HG02973 (cell line): ENCODE data around the gene NINJ2.

Experiments
- ATAC-seq: cut with Tn5 transposase; IDR thresholded peaks from one replicate; pipeline ENCODE4 v1.9.1; 2021; ENCODE audit warnings: moderate library complexity; ENCODE audit not compliant: unreplicated experiment

The NINJ2 gene

GRCh38 chr12:553216-554000 is 109.8 kb downstream of the NINJ2 start:
- ATAC-seq: no peak

DNA sequence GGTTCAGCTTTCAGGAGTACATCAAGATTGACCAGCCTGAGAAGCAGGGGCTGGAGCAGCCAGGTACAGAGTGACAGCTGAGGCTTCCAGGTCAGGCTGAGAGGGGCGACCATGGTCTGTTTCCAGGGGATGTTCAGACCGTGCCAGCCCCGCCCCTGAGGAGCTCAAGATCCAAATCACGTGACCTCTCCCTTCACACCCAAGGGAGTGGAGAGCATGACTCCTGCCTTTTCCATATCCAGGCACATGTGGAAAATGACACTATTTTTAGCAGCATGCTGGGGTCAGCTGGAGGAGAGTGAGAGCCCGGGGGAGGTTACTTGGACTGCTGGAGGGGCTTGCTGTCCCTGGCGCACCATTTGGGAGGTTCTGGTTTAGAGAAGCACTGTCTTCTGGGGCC is 110.8 kb downstream of the NINJ2 start:
- no peak for ATAC-seq

DNA sequence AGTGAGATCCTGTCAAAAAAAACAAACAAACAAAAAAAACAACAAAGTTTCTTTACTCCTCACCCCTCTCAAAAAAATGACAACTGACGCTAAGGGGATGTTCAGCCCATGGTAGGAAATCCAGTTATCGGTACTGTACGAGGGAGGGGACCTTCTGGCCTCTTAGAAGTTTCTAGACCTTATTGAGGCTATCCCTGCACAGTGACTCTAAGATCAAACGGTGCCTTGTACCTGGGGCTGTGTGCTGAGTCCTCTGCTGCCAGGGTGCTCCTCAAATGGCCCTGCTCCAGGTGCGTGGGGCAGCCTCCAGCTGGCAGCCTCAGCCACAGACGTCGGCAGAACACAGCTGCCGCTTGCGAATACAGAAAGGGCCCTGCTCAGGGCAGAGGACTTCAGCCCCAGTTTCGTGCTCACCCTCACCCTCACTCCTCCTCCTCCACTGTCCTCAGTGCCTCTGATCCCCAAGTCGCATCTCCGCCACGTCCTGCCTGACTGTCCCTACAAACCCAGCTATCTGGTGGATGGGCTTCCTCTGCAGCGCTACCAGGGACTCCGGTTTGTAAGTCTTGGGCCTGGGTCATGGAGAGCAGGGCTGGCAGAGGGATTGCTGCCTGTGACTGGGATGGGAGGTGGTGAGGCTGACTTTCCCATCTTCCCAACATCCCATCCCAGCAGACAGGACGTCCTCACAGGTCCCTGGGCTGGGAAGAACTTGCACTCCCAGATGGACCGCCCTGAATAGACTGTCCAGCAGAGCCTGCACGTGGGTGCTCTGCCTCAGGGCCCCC is 112.6 kb downstream of the NINJ2 start:
- no peak for ATAC-seq

- no peak for ATAC-seq
Observed at GRCh38 chr12:549476-550082, 113.7 kb downstream of the NINJ2 start.

DNA sequence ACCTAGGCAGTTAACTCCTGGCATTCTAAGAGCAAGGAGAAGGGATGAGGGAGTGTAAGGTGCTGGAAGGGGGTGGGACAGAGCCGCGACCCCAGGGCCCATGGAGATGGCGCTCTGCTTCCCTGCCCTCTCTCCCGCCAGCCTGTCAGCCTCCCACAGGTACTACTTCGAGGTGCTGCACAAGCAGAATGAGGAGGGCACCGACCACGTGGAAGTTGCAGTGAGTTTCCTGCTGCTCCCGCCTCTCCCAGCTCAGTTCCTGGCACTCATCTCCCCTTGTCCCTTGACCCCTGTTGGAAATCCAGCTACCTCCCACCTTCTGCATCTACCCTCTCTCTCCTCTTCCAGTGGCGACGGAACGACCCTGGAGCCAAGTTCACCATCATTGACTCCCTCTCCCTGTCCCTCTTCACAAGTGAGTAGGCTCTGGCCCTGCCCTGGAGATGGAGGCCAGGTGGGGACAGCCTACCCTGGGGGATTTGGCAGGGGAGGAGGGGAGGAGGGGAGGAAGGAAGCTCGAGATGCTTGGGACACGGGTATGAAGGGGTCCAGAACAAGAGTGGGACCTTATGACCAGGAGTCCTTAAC is 115.3 kb downstream of the NINJ2 start:
- no peak for ATAC-seq

DNA sequence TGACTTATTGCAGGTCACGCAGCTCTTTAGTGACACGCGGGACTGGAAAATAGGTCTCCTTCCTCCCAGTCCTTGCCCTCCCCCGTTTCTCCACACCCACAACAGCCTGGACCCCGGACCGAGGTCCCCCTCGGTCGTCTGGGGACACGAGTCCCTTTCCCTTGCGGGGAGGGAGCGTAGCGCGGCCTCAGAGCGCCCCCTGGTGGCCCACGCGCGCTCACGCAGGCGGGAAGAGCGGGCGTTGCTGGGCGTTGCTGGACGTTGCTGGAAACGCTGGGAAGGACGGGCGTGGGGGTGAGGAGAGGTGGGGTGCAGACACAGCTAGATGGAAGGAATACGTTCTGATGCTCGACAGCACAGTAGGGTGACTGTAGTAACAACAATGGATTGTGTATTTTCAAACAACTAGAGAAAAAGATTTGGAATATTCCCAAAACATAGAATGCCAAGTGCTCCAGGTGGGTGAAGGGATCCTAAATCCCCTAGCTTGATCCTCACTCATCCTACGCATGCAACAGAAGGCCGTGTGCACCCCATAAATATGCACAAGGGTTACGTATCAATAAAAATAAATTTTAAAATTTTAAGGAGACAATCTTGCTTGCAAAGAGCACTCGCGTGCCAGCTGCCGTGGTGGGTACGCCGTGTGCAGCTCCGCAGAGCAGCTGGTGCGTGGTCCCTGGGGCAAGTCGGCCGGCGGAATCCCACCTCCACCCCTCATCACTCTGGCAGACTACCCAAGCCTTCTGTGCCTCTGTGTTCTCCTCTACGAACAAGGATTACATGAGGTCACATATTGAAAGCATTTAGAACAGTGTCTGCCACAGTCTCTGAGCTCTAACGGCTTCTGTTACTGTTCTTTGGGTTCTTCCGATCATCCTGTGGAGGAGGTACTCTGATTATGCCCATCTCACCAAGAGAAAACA is 116.1 kb downstream of the NINJ2 start:
- ATAC-seq: no peak

GRCh38 chr12:546265-546919 is 116.9 kb downstream of the NINJ2 start:
- ATAC-seq: no peak

DNA sequence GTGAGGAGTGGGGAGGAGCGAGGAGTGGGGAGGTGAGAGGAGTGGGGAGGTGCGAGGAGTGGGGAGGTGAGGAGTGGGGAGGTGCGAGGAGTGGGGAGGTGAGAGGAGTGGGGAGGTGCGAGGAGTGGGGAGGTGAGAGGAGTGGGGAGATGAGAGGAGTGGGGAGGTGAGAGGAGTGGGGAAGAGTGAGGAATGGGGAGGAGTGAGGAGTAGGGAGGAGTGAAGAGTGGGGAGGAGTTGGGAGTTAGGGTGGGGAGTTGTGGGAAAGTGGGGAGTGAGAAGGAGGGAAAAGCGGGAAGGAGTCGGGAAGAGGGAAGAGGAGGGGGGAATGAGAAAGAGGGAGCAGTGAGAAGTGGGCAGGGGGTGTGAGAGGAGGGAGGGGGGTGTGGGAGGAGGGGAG is 117.4 kb downstream of the NINJ2 start:
- no peak for ATAC-seq

DNA sequence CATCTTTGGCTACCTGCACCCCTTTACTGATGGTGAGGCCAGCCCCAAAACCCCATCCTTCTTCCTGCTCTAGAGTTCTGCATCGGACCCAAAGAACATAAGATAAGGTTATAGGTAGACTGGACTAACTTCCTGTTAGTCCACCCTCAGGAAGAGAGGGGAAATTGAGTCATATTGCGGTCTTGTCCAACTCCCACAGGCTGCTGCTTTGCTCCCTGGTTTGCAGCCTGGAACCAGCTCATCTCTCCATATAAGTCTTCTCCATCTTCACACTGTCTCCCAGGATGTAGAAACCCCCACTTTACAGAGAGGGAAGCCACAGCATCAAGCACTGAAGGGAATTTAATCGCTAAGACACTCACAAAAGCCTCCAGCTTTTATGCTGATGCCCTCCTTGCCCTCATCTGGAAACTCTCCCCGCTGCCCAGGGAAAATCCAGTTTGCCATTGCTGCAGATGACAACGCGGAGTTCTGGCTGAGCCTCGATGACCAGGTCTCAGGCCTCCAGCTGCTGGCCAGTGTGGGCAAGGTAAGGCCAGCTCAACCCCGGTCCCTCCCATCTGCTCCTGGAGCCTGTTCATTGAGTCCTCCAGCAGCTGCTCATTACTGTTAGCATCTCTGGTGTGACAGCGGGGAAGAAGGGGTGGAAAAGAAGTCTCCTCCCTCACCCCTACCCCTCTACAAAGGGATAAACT is 118.2 kb downstream of the NINJ2 start:
- no peak for ATAC-seq

- no peak for ATAC-seq
Observed at GRCh38 chr12:544142-544541, 119.1 kb downstream of the NINJ2 start.

GRCh38 chr12:543114-543451 is 120.2 kb downstream of the NINJ2 start:
- no peak for ATAC-seq

DNA sequence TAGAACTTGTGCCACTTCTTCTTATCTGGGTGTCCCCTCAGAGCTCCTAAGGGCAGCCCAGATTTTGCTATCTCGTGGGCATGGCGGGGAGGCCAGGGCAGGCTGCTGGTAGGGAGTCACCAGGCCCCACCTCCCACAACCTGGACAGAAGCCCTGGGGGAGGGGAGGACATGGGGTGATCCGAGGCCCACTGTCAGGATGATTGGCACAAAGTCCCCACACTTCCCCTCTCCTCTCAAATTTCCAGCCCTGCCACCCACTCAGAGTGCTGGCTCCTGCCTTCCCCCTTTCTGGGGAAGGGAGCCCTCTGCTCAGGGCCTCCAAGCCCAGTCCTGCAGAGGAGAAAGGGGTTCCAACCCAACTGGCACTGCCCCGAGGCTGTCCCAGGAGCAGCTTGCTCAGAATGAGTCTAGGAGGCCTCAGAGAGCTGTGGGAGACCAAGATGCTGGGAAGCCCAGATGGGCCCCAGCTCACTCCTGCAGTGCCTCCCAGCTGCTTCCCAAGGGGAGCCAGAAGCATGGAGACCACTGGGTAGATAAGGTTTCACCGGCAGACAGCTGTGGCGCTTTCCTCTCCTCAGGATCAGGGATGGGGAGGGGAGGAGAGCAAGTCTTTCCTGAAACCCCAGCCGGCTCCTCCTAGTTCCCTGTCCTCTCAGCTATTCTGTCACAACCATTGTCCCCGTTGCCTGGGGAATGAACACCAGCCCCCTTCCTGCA is 120.7 kb downstream of the NINJ2 start:
- ATAC-seq: no peak

- ATAC-seq: no peak
Observed at GRCh38 chr12:541676-542324, 121.4 kb downstream of the NINJ2 start.

DNA sequence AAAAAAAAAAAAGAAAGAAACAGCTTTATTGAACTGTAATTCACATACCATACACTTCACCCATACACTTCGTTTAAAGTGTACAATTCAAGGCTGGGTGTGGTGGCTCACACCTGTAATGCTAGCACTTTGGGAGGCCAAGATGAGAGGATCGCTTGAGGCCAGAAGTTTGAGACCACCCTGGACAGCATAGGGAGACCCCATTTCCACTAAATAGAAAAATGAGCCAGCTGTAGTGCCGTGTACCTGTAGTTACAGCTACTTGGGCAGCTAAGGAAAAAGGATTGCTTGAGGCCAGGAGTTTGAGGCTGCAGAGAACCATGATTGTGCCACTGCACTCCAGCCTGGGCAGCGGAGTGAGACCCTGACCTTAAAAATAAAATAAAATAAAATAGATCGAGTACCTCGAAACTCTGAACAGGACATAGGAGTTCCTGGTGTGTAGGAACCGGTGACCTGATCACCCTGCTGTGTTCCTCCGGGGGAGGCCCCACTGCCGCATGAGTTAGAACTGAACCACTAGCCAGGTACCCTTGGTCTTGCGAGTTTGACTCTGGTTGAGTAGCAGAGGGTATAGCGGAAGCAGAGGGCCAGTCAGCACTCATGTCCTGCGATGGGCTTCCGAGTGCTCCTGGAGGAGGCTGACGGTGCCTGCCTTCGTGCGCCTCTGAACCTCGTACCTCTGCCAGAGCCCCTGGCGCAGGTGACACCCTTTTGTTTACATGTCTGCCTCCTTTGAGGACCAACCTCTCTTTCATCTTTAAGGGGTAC is 123.5 kb downstream of the NINJ2 start:
- ATAC-seq: no peak

DNA sequence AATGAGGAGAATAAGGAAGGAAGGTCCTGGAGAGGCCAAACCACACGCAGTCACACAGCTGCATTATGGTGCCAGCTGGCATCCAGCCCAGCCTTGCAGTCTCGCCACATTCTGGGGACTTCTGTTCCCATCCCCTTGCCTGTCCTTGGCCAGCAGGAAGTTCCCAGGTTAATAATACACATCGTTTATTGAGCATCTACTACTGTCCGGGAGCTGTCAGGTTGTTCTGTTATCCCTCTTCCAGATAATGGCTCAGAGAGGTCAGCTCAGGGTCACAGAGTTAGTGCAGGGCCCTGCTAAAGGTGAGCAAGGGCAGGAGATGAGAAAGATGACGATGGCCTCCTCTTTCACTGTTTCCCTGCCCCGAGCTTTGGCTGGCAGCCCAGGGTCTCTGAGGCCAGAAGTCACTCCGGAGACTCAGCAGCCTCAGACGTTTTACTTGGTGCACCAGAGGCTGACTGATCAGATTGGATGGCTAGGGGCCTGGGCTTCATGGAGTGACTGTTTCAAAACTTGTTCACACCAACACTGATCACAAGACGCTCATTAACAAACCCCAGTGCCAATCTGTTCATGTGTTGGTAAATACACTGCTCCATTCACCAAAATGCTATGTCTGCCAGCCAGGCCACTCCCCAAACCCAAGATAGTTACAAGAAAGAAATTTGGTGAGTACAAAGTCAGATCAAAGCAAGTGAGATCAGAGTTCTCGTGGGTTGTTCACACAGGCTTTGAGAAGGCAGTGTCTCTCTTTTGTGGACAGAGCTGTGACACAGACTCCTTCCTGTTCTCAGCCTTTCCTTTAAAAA is 124.3 kb downstream of the NINJ2 start:
- no peak for ATAC-seq

DNA sequence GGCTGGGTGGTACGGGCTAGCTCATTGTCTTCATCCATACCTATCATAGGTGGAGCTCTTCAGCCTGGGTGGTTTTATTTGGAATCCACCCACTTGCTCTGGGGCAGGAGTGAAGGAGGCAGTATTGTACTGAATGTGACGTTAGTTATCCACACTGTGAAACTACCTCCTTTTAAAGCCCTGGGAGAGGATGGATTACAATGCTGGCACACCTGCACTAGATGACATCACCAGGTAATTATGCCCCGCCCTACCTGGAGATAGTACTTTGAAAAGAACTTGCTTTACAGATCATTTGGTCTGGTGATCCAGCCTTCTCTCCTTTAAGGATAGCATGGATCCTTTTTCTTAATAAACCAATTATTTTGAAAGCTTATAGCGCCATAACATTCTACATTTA is 125.5 kb downstream of the NINJ2 start:
- ATAC-seq: no peak

GRCh38 chr12:536751-537245 is 126.4 kb downstream of the NINJ2 start:
- ATAC-seq: no peak
